Suprapubic skin (tissue), 4 donors: ENCODE results near the gene TSPAN14. TPM values are rescaled to one million over a fixed set of nuclear protein-coding genes. Genes with fewer than 3 reads are reported as not detected.

Experiments used
- DNase-seq, 2 donors: peaks; one replicate each; pipeline ENCODE4 v3.0.0-alpha.2; 2019; ENCODE audit warnings: low spot score in 2 of 2
- H3K27ac ChIP-seq: fragments of 200-600 bp; sonication (generic); one replicate; pipeline ENCODE4 v1.5.1; 2019
- H3K27me3 ChIP-seq: fragments of 200-600 bp; sonication (generic); one replicate; pipeline ENCODE4 v1.5.1; 2019
- H3K36me3 ChIP-seq: fragments of 200-600 bp; sonication (generic); one replicate; pipeline ENCODE4 v1.5.1; 2019
- H3K4me1 ChIP-seq: fragments of 200-600 bp; sonication (generic); one replicate; pipeline ENCODE4 v1.5.1; 2019
- H3K4me3 ChIP-seq: fragments of 200-600 bp; sonication (generic); one replicate; pipeline ENCODE4 v1.5.1; 2019; ENCODE audit warnings: mild to moderate bottlenecking
- H3K9me3 ChIP-seq: fragments of 200-600 bp; sonication (generic); one replicate; pipeline ENCODE4 v1.5.1; 2019
- CTCF ChIP-seq, 2 donors: fragments of 200-600 bp in 1 of 2; fragments of 450-650 bp in 1 of 2; sonication (generic) in 1 of 2; IDR thresholded peaks; one replicate each; pipeline ENCODE4 v1.5.1; 2016 to 2019; ENCODE audit warnings: antibody characterized with exemption in 2 of 2, mild to moderate bottlenecking in 1 of 2, moderate library complexity in 1 of 2
- EP300 ChIP-seq: sonication (generic); formaldehyde crosslinking; IDR thresholded peaks from one replicate; pipeline ENCODE4 v1.6.1; 2017; ENCODE audit warnings: antibody characterized with exemption
- POLR2A ChIP-seq, 2 donors: fragments of 450-650 bp; IDR thresholded peaks; one replicate each; pipeline ENCODE4 v1.6.1; 2017; ENCODE audit warnings: antibody characterized with exemption in 2 of 2, mild to moderate bottlenecking in 2 of 2, moderate library complexity in 2 of 2
- POLR2AphosphoS5 ChIP-seq, 3 donors: sonication (generic); formaldehyde crosslinking; IDR thresholded peaks; one replicate each; pipeline ENCODE4 v1.6.1; 2017; ENCODE audit warnings: antibody characterized with exemption in 3 of 3
- WGBS: methylation state at CpG from one replicate; pipeline ENCODE4 v1.1.5; 2018; 5-methylcytosine and 5-hydroxymethylcytosine counted together
- total RNA-seq, 4 donors: library from RNA; depleted of rRNA; stranded (reverse); fragments of >200 nt; gene quantifications; one replicate each; pipeline ENCODE4 v1.1.0, GENCODE V29; 2016

The TSPAN14 gene
- total RNA-seq, 4 donors from 2014 or later: 99.7 to 145 (median 122) TPM

GRCh38 chr10:80501913-80502521 lies 47.9 kb downstream of the TSPAN14 start:
- no peak for DNase-seq
- Histone ChIP-seq H3K36me3 (peaks cover 6% of the 10 kb centered on the region), H3K9me3 (no peaks in the 10 kb centered on the region), H3K4me3 (no peak overlapping the region), H3K27me3 (no peaks in the 10 kb centered on the region), H3K27ac (peak overlapping the region; percentile 87), H3K4me1 (peaks cover 99% of the 10 kb centered on the region)
- TF ChIP-seq CTCF (IDR thresholded peaks at IDR 0.05): no peak
- no peak for TF ChIP-seq POLR2A (IDR thresholded peaks at IDR 0.05)
- no peak for TF ChIP-seq POLR2AphosphoS5 (IDR thresholded peaks at IDR 0.05)
- WGBS: 76% methylated on average over 13 of the region's 13 CpGs

GRCh38 chr10:80502621-80503583 lies 48.8 kb downstream of the TSPAN14 start:
- TF ChIP-seq POLR2A (IDR thresholded peaks at IDR 0.05): no peak
- no peak for TF ChIP-seq CTCF (IDR thresholded peaks at IDR 0.05)
- no peak for TF ChIP-seq EP300
- no peak for TF ChIP-seq POLR2AphosphoS5 (IDR thresholded peaks at IDR 0.05)
- Histone ChIP-seq H3K9me3 (no peaks in the 10 kb centered on the region), H3K27ac (peak overlapping the region; percentile 87), H3K27me3 (no peaks in the 10 kb centered on the region), H3K36me3 (peaks cover 15% of the 10 kb centered on the region), H3K4me1 (peaks cover 91% of the 10 kb centered on the region), H3K4me3 (no peak overlapping the region)
- DNase-seq: no peak
- WGBS: 77% methylated on average over 13 of the region's 13 CpGs

- Histone ChIP-seq H3K36me3 (peaks cover 22% of the 10 kb centered on the region), H3K4me3 (no peak overlapping the region), H3K27ac (peak overlapping the region; percentile 87), H3K27me3 (no peaks in the 10 kb centered on the region), H3K9me3 (no peaks in the 10 kb centered on the region), H3K4me1 (peaks cover 83% of the 10 kb centered on the region)
- WGBS: 77% methylated on average over 6 of the region's 7 CpGs
- no peak for TF ChIP-seq EP300
- no peak for TF ChIP-seq POLR2A (IDR thresholded peaks at IDR 0.05)
- TF ChIP-seq POLR2AphosphoS5 (IDR thresholded peaks at IDR 0.05): no peak
- no peak for TF ChIP-seq CTCF (IDR thresholded peaks at IDR 0.05)
- no peak for DNase-seq
These were observed 49.6 kb downstream of the TSPAN14 start for GRCh38 chr10:80503584-80504157.

- Histone ChIP-seq H3K27me3 (no peaks in the 10 kb centered on the region), H3K27ac (peak overlapping the region; percentile 87), H3K36me3 (peaks cover 29% of the 10 kb centered on the region), H3K4me3 (no peak overlapping the region), H3K9me3 (no peaks in the 10 kb centered on the region), H3K4me1 (peaks cover 80% of the 10 kb centered on the region)
- TF ChIP-seq EP300 (no peak), CTCF (IDR thresholded peaks at IDR 0.05) (no peak), POLR2AphosphoS5 (IDR thresholded peaks at IDR 0.05) (no peak), POLR2A (IDR thresholded peaks at IDR 0.05) (no peak)
- no peak for DNase-seq
- 61% methylated on average over 7 of the region's 7 CpGs for WGBS
These were observed 50.2 kb downstream of the TSPAN14 start for GRCh38 chr10:80504158-80504811.
